HG03135 (cell line): ENCODE data around the gene TLE7.

Source experiments
- ATAC-seq: cut with Tn5 transposase; IDR thresholded peaks from one replicate; pipeline ENCODE4 v1.9.1; 2021; ENCODE audit warnings: mild to moderate bottlenecking, moderate library complexity; ENCODE audit not compliant: unreplicated experiment

TLE7 gene

GRCh38 chr16:71414038-71414437 is 27.8 kb downstream of the TLE7 start:
- no peak for ATAC-seq

- ATAC-seq = no peak
Observed at GRCh38 chr16:71413341-71413740, 28.5 kb downstream of the TLE7 start.

GRCh38 chr16:71412270-71413160 is 29.3 kb downstream of the TLE7 start:
- no peak for ATAC-seq

GRCh38 chr16:71410146-71410545 is 31.7 kb downstream of the TLE7 start:
- no peak for ATAC-seq

- ATAC-seq = no peak
Observed at GRCh38 chr16:71409011-71409775, 32.7 kb downstream of the TLE7 start.

GRCh38 chr16:71408536-71408935 is 33.3 kb downstream of the TLE7 start:
- no peak for ATAC-seq

- ATAC-seq = no peak
Observed at GRCh38 chr16:71407731-71408130, 34.1 kb downstream of the TLE7 start.

GRCh38 chr16:71406724-71407123 is 35.1 kb downstream of the TLE7 start:
- no peak for ATAC-seq

GRCh38 chr16:71406316-71406715 is 35.5 kb downstream of the TLE7 start:
- ATAC-seq = no peak

GRCh38 chr16:71404364-71404763 is 37.5 kb downstream of the TLE7 start:
- no peak for ATAC-seq

- no peak for ATAC-seq
Observed at GRCh38 chr16:71402674-71403073, 39.2 kb downstream of the TLE7 start.

GRCh38 chr16:71402007-71402406 is 39.8 kb downstream of the TLE7 start:
- ATAC-seq = no peak

GRCh38 chr16:71399801-71400563 is 41.9 kb downstream of the TLE7 start:
- ATAC-seq = no peak

GRCh38 chr16:71396594-71396993 is 45.3 kb downstream of the TLE7 start:
- no peak for ATAC-seq

GRCh38 chr16:71389330-71389729 is 52.5 kb downstream of the TLE7 start:
- ATAC-seq = no peak

- no peak for ATAC-seq
Observed at GRCh38 chr16:71387045-71387871, 54.6 kb downstream of the TLE7 start.

GRCh38 chr16:71384073-71384724 is 57.7 kb downstream of the TLE7 start:
- ATAC-seq = no peak

GRCh38 chr16:71383054-71383773 is 58.6 kb downstream of the TLE7 start:
- no peak for ATAC-seq

- ATAC-seq = no peak
Observed at GRCh38 chr16:71380831-71381230, 61.0 kb downstream of the TLE7 start.
